Measurements from ENCODE around the gene PLEKHM2.
"Not testable (repeated sequence)": the region's sequence is repeated elsewhere in the genome, so short reads cannot be mapped to it uniquely, and the experiment has no call there.

PLEKHM2 gene

DNA sequence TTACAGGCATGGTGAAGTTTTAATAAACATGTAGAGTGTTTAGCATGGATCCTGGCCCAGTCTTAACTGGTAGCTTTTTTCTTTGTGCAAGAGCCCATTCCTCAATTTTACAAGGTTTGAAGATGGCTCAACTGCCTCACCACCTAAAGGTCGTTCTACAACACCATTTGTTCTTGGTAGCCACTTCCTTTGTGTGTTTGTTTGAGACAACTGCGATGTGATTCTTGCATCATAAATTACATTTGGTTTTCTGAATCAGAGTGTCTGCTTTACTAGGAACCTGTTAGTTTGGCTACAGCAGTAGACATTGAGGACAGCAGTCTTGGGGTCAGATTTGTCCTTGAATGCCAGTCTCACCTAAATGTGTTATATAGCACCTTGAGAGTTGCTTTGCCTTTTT lies 3.3 kb downstream of the PLEKHM2 start:
- Histone ChIP-seq H3K36me3 (ENCODE audit: control insufficient read depth, insufficient read depth, low read length) (no peaks in the 10 kb centered on the region), H3K27me3 (ENCODE audit: control insufficient read depth, insufficient read depth, low read length) (no peaks in the 10 kb centered on the region), H3K4me1 (ENCODE audit: control insufficient read depth, insufficient read depth, low read length) (no peaks in the 10 kb centered on the region), H3K4me3 (ENCODE audit: low read length) (no peak overlapping the region), H3K27ac (ENCODE audit: low read length) (no peak overlapping the region), H3K9me3 (ENCODE audit: control insufficient read depth, insufficient read depth, low read length) (no peaks in the 10 kb centered on the region)
- no peak for DNase-seq (ENCODE audit: low read depth, low spot score)
- no CpG with 5 or more reads among the region's 2 CpGs for WGBS (ENCODE audit: insufficient coverage, insufficient read length)

- no peaks in the 10 kb centered on the region for H3K9me3 ChIP-seq (ENCODE audit: control insufficient read depth, insufficient read depth, low read length)
- no peak overlapping the region for H3K27ac ChIP-seq (ENCODE audit: low read length)
- no peak overlapping the region for H3K4me3 ChIP-seq (ENCODE audit: low read length)
- WGBS (ENCODE audit: insufficient coverage, insufficient read length): no CpG with 5 or more reads among the region's 6 CpGs
- no peaks in the 10 kb centered on the region for H3K4me1 ChIP-seq (ENCODE audit: control insufficient read depth, insufficient read depth, low read length)
- H3K27me3 ChIP-seq (ENCODE audit: control insufficient read depth, insufficient read depth, low read length): no peaks in the 10 kb centered on the region
- H3K36me3 ChIP-seq (ENCODE audit: control insufficient read depth, insufficient read depth, low read length): no peaks in the 10 kb centered on the region
- DNase-seq (ENCODE audit: low read depth, low spot score): no peak
These were observed 6.2 kb downstream of the PLEKHM2 start for GRCh38 chr1:15690317-15690716.

DNA sequence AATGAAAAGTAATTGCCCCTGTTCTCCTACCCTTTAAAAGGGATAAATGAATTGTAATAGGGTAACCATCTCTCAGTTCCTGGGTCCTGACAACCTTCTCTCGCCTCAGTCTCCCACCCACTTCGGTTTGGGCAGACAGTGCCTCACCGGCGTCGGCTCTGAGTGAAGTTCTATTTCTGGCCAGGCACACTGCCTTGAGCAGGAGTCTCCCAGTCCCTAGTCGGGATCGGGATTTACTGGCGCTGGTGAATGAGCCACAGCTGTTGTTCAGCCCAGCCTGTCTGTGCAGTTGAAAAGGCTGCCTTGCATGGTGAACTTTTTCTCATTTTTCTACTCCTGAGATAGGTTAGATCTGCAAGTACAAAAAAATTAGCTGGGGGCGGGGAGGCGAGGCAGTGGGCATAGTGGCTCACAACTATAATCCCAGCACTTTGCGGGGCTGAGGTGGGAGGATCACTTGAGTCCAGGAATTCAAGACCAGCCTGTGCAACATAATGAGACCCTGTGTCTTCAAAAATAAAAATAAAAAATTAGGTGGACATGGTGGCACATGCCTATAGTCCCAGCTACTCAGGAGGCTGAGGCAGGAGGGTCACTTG lies 7.4 kb downstream of the PLEKHM2 start:
- H3K4me1 ChIP-seq (ENCODE audit: control insufficient read depth, insufficient read depth, low read length): no peaks in the 10 kb centered on the region

DNA sequence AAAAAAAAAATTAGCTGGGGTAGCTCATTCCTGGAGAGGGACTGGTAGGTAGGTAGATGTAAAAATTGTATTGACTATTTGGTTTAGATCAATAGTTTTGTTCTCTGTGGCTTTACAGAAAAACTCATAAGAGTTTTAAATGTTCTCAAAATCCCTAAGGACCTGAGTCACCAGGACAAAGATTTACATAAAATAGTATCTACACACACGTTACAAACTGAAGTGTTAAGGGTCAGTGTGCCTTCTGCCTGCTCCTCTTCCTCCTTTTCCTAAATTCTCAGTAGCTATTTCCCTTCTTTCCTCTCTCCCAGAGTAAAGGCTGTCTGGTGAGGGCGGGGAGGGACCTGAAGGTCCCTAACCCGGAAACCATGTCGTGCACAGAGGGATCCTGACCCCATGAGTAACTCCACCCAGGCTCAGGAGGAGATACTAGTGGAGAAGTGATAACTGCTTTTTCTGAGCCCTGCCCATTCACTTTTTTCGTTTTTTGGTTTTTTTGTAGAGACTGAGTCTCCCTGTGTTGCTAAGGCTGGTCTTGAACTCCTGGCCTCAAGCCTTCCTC lies 8.1 kb downstream of the PLEKHM2 start:
- no CpG with 5 or more reads among the region's 5 CpGs for WGBS (ENCODE audit: insufficient coverage, insufficient read length)
- Histone ChIP-seq H3K36me3 (ENCODE audit: control insufficient read depth, insufficient read depth, low read length) (no peaks in the 10 kb centered on the region; the same call in 1 of the 2 replicates), H3K27me3 (ENCODE audit: control insufficient read depth, insufficient read depth, low read length) (no peaks in the 10 kb centered on the region), H3K4me3 (ENCODE audit: low read length) (no peak overlapping the region), H3K4me1 (ENCODE audit: control insufficient read depth, insufficient read depth, low read length) (no peaks in the 10 kb centered on the region), H3K9me3 (ENCODE audit: control insufficient read depth, insufficient read depth, low read length) (no peaks in the 10 kb centered on the region), H3K27ac (ENCODE audit: low read length) (no peak overlapping the region)
- no peak for DNase-seq (ENCODE audit: low read depth, low spot score)

More for the DNA sequence above, 7.4 kb downstream of the PLEKHM2 start:
- WGBS (ENCODE audit: insufficient coverage, insufficient read length): no CpG with 5 or more reads among the region's 11 CpGs
- DNase-seq (ENCODE audit: low read depth, low spot score): no peak
- H3K9me3 ChIP-seq (ENCODE audit: control insufficient read depth, insufficient read depth, low read length): no peaks in the 10 kb centered on the region
- H3K27ac ChIP-seq (ENCODE audit: low read length): no peak overlapping the region
- H3K36me3 ChIP-seq (ENCODE audit: control insufficient read depth, insufficient read depth, low read length): no peaks in the 10 kb centered on the region; the same call in 1 of the 2 replicates
- H3K4me3 ChIP-seq (ENCODE audit: low read length): no peak overlapping the region
- H3K27me3 ChIP-seq (ENCODE audit: control insufficient read depth, insufficient read depth, low read length): no peaks in the 10 kb centered on the region

- H3K27me3 ChIP-seq (ENCODE audit: control insufficient read depth, insufficient read depth, low read length): no peaks in the 10 kb centered on the region
- H3K9me3 ChIP-seq (ENCODE audit: control insufficient read depth, insufficient read depth, low read length): no peaks in the 10 kb centered on the region
- DNase-seq (ENCODE audit: low read depth, low spot score): no peak
- no peaks in the 10 kb centered on the region for H3K4me1 ChIP-seq (ENCODE audit: control insufficient read depth, insufficient read depth, low read length)
- no peak overlapping the region for H3K4me3 ChIP-seq (ENCODE audit: low read length)
- H3K36me3 ChIP-seq (ENCODE audit: control insufficient read depth, insufficient read depth, low read length): no peaks in the 10 kb centered on the region; the same call in 1 of the 2 replicates
- WGBS (ENCODE audit: insufficient coverage, insufficient read length): no CpG with 5 or more reads among the region's 5 CpGs
- H3K27ac ChIP-seq (ENCODE audit: low read length): no peak overlapping the region
These were observed 9.3 kb downstream of the PLEKHM2 start for GRCh38 chr1:15693371-15693770.

GRCh38 chr1:15696956-15697521 lies 12.9 kb downstream of the PLEKHM2 start:
- no peak overlapping the region for H3K27ac ChIP-seq (ENCODE audit: low read length)
- DNase-seq (ENCODE audit: low read depth, low spot score): no peak
- no peaks in the 10 kb centered on the region for H3K9me3 ChIP-seq (ENCODE audit: control insufficient read depth, insufficient read depth, low read length)
- no CpG with 5 or more reads among the region's 10 CpGs for WGBS (ENCODE audit: insufficient coverage, insufficient read length)
- H3K36me3 ChIP-seq (ENCODE audit: control insufficient read depth, insufficient read depth, low read length): no peaks in the 10 kb centered on the region; the same call in 1 of the 2 replicates
- H3K4me1 ChIP-seq (ENCODE audit: control insufficient read depth, insufficient read depth, low read length): no peaks in the 10 kb centered on the region
- H3K4me3 ChIP-seq (ENCODE audit: low read length): no peak overlapping the region
- no peaks in the 10 kb centered on the region for H3K27me3 ChIP-seq (ENCODE audit: control insufficient read depth, insufficient read depth, low read length)

DNA sequence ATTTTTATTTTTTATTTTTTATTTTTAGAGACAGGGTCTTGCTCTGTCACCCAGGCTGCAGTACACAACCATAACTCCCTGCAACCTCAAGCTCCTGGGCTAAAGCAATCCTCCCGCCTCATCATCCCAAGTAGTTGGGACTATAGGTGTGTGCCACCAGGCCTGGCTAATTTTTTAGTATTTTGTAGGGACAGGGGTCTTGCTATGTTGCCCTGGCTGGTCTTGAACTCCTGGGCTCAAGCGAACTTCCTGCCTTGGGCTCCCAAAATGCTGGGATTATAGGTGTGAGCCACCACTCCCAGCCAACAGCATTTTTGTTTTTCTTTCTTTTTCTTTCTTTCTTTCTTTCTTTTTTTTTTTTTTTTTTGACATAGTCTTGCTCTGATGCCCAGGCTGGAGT lies 14.1 kb downstream of the PLEKHM2 start:
- DNase-seq (ENCODE audit: low read depth, low spot score): no peak
- no peak overlapping the region for H3K4me3 ChIP-seq (ENCODE audit: low read length)
- H3K4me1 ChIP-seq (ENCODE audit: control insufficient read depth, insufficient read depth, low read length): no peaks in the 10 kb centered on the region
- H3K27me3 ChIP-seq (ENCODE audit: control insufficient read depth, insufficient read depth, low read length): no peaks in the 10 kb centered on the region
- H3K36me3 ChIP-seq (ENCODE audit: control insufficient read depth, insufficient read depth, low read length): no peaks in the 10 kb centered on the region; the same call in 1 of the 2 replicates
- no peaks in the 10 kb centered on the region for H3K9me3 ChIP-seq (ENCODE audit: control insufficient read depth, insufficient read depth, low read length)
- no peak overlapping the region for H3K27ac ChIP-seq (ENCODE audit: low read length)
- WGBS (ENCODE audit: insufficient coverage, insufficient read length): no CpG with 5 or more reads among the region's 2 CpGs

DNA sequence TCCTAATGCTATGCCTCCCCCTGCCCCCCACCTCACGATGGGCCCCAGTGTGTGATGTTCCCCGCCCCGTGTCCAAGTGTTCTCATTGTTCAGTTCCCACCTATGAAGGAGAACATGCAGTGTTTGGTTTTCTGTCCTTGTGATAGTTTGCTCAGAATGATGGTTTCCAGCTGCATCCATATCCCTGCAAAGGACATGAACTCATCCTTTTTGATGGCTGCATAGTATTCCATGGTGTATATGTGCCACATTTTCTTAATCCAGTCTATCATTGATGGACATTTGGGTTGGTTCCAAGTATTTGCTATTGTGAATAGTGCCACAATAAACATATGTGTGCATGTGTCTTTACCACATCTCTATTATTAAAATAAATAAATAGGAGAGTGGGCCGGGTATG lies 15.2 kb downstream of the PLEKHM2 start:
- H3K4me1 ChIP-seq (ENCODE audit: control insufficient read depth, insufficient read depth, low read length); H3K36me3 ChIP-seq (ENCODE audit: control insufficient read depth, insufficient read depth, low read length); H3K27ac ChIP-seq (ENCODE audit: low read length); DNase-seq (ENCODE audit: low read depth, low spot score); H3K4me3 ChIP-seq (ENCODE audit: low read length); H3K9me3 ChIP-seq (ENCODE audit: control insufficient read depth, insufficient read depth, low read length); H3K27me3 ChIP-seq (ENCODE audit: control insufficient read depth, insufficient read depth, low read length): not testable (repeated sequence)
- no CpG with 5 or more reads among the region's 4 CpGs for WGBS (ENCODE audit: insufficient coverage, insufficient read length)

- Histone ChIP-seq H3K9me3 (ENCODE audit: control insufficient read depth, insufficient read depth, low read length) (no peaks in the 10 kb centered on the region), H3K4me3 (ENCODE audit: low read length) (no peak overlapping the region), H3K27ac (ENCODE audit: low read length) (no peak overlapping the region), H3K36me3 (ENCODE audit: control insufficient read depth, insufficient read depth, low read length) (no peaks in the 10 kb centered on the region; the same call in 1 of the 2 replicates), H3K27me3 (ENCODE audit: control insufficient read depth, insufficient read depth, low read length) (no peaks in the 10 kb centered on the region), H3K4me1 (ENCODE audit: control insufficient read depth, insufficient read depth, low read length) (no peaks in the 10 kb centered on the region)
- DNase-seq (ENCODE audit: low read depth, low spot score): no peak
- no CpG with 5 or more reads among the region's 6 CpGs for WGBS (ENCODE audit: insufficient coverage, insufficient read length)
These were observed 16.4 kb downstream of the PLEKHM2 start for GRCh38 chr1:15700508-15700907.

DNA sequence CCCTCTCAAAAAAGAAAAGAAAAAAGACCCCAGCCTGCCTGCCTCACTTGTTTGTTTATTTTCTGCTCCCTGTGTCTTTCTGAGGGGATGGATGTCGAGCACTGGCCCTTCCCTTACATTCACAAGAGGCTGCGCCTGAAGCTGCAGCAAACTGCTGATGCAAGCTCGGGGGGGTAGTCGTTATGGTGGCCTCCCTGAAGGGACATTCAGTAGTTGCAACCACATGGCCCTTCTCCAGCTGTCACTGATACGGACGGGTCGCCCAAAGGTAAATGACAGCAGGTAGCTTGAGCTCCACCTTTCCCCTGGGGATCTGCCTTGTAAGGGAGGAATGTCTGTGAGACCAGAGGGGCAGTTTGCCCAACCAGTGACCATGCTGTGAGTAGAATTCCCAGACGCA lies 17.7 kb downstream of the PLEKHM2 start:
- Histone ChIP-seq H3K4me1 (ENCODE audit: control insufficient read depth, insufficient read depth, low read length) (no peaks in the 10 kb centered on the region), H3K36me3 (ENCODE audit: control insufficient read depth, insufficient read depth, low read length) (no peaks in the 10 kb centered on the region)

More for the DNA sequence above, 17.7 kb downstream of the PLEKHM2 start:
- H3K4me3 ChIP-seq (ENCODE audit: low read length): no peak overlapping the region
- no peak overlapping the region for H3K27ac ChIP-seq (ENCODE audit: low read length)
- DNase-seq (ENCODE audit: low read depth, low spot score): no peak
- H3K9me3 ChIP-seq (ENCODE audit: control insufficient read depth, insufficient read depth, low read length): no peaks in the 10 kb centered on the region
- no peaks in the 10 kb centered on the region for H3K27me3 ChIP-seq (ENCODE audit: control insufficient read depth, insufficient read depth, low read length)
- no CpG with 5 or more reads among the region's 8 CpGs for WGBS (ENCODE audit: insufficient coverage, insufficient read length)

All from iPS DF 6.9 (cell line).